ENCODE measurements around the gene PIK3C2G.

Gene PIK3C2G

GRCh38 chr12:18275981-18276380 is 14.7 kb downstream of the PIK3C2G start:
- FAIRE-seq = no peak

- no peak for FAIRE-seq
Observed at GRCh38 chr12:18277196-18277595, 15.9 kb downstream of the PIK3C2G start.

DNA sequence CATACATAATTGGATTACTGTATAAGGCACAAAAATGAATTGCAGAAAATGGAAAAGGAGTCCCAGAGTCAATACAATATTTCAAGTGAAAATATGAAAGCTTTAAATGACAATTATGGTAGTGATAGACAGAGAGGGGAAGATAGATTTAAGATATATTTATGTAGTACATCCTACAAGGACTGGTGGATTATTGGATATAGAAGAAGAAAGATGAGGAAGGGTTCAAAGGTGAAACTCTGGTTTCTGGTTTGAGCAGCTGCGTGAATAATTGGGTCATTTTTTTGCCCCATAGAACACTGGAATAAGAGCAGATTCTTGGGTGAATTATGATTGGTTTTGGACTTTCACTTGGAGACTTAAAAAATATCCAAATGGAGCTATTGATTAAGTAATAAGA is 19.4 kb downstream of the PIK3C2G start:
- FAIRE-seq = no peak

DNA sequence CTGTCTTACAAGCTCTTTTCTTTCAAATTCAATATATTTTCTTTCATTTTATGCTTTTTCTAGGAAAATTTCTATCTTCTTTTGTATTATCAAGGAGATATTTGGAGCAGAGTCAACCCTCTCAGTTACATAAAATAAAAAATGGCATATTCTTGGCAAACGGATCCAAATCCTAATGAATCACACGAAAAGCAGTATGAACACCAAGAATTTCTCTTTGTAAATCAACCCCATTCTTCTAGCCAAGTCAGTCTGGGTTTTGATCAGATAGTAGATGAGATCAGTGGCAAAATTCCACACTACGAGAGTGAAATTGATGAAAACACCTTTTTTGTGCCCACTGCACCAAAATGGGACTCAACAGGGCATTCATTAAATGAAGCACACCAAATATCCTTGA is 20.6 kb downstream of the PIK3C2G start:
- FAIRE-seq = no peak

GRCh38 chr12:18283831-18284230 is 22.5 kb downstream of the PIK3C2G start:
- no peak for FAIRE-seq

DNA sequence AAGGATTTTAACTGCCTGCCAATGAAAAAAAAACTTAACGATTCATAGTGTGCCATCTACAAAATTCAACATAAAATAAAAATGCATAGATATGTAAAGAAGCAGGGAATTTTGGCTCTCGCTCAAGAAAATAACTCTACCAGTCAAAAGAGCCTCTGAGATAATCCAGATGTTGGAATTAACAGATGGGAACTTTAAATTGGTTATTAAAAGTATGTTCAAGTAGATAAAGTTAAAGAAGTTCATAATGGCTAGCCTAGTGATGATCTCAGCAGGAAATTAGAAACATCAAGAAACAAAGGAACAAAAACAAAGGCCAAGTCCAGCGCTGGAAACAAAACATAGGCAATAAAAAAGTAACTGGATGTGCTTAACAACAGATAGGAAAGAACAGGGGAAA is 23.1 kb downstream of the PIK3C2G start:
- FAIRE-seq = no peak

DNA sequence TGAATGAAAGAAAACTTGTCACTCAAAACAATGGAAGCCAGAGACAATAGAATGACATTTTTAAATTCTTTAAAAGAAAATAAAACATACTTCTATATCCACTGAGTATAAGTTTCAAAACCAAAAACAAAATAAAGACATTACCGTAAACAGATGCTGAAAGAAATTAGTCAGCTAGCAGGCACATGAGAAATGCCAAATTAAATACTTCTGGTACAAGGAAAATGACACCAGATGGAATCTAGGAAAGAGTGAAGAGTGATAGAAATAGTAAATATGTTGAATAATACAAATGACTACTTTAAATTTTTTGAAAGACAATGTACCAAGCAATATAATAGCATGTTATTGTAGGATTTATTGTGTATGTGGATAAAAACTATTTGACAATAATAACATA is 23.8 kb downstream of the PIK3C2G start:
- FAIRE-seq = no peak

DNA sequence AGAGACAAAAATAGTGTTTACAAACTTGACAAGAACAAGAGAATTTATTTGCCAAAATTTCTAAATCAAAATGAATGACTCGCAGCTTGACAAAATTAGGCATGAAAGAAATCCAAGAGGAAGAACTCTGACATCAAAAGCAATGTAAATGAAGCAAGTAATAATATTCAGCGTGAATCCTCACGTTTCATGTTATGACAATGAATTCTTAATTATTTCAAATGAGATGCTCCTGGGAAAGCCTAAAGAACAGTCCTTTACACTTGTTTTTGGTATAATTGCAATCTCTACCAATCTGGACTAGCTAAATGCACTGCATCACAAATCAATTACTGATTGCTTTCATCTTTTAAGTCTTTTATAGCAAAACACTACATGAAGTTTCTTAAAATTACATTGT is 29.1 kb downstream of the PIK3C2G start:
- FAIRE-seq = no peak

- FAIRE-seq = peak; percentile 92
Observed at GRCh38 chr12:18294889-18295288, 33.6 kb downstream of the PIK3C2G start.

- peak; percentile 70 for FAIRE-seq
Observed at GRCh38 chr12:18296201-18296908, 35.0 kb downstream of the PIK3C2G start.

- no peak for FAIRE-seq
Observed at GRCh38 chr12:18296909-18297280, 35.6 kb downstream of the PIK3C2G start.

GRCh38 chr12:18297902-18298301 is 36.6 kb downstream of the PIK3C2G start:
- FAIRE-seq = no peak

DNA sequence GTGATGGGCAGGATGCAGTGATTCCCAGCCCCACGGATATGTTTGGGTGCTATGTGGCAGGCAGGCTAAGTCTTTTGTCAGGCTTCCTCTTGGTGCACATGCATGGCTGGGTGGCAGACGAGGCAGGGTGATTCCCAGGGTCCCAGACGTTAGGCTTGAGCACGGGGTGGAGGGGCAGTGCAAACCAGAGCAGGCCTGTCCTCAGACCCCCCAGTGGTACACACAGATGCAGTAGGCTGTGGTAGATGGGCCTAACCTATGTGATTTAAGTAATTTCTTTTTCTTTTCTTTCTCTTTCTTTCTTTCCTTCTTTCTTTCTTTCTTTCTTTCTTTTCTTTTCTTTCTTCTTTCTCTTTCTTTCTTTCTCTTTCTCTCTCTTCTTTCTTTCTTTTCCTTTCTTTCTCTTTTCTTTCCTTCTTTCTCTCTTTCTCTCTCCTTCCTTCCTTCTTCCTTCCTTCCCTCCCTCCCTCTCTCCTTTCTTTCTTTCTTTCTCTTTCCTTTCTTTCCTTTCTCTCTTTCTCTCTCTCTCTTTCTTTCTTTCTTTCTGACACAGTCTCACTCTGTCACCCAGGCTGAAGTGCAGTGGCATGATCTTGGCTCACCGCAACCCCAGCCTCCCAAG is 41.6 kb downstream of the PIK3C2G start:
- no peak for FAIRE-seq

- FAIRE-seq = no peak
Observed at GRCh38 chr12:18304609-18305008, 43.3 kb downstream of the PIK3C2G start.

DNA sequence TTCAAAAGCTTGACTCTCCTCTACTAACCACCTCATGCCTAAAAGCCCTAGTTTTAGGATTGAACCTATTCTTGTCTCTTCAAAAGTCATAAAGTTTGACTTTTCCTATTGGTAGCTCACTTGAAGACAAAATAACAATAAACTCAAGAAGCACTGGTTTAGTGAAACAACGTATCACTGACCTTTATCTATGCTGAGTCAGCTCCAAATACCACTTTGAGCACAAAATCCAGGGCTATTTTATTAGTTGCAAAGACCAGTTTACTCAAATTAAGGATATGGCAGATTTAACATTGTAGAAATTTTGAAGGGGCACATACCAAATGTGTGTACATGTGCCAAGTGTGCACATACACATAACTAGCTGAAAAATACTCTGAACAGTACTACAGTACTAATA is 45.0 kb downstream of the PIK3C2G start:
- FAIRE-seq = no peak

- no peak for FAIRE-seq
Observed at GRCh38 chr12:18313306-18313705, 52.0 kb downstream of the PIK3C2G start.

GRCh38 chr12:18320036-18320617 is 58.8 kb downstream of the PIK3C2G start:
- peak; percentile 82 for FAIRE-seq

GRCh38 chr12:18320976-18321375 is 59.7 kb downstream of the PIK3C2G start:
- no peak for FAIRE-seq

GRCh38 chr12:18323159-18323558 is 61.8 kb downstream of the PIK3C2G start:
- FAIRE-seq = no peak

DNA sequence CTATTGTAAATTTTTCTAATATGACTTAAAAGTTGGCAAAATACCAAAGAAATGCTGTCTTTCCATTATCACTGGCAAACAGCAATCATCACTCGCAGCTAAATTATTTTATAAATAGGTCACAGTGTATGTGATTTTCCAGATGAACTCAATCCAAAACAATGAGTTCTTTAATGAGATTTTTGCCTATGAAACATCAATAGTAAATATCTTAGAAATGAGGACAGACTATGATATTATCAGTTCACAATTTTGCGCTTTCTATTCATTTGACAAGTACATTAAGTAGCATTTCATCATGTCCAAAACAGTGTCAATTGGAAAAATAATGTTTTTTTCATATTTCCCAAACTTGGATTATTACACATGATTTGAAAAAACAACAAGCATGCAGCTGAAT is 65.7 kb downstream of the PIK3C2G start:
- no peak for FAIRE-seq

GRCh38 chr12:18332173-18332572 is 70.9 kb downstream of the PIK3C2G start:
- FAIRE-seq = no peak

- peak; percentile 11 for FAIRE-seq
Observed at GRCh38 chr12:18339633-18340032, 78.3 kb downstream of the PIK3C2G start.

DNA sequence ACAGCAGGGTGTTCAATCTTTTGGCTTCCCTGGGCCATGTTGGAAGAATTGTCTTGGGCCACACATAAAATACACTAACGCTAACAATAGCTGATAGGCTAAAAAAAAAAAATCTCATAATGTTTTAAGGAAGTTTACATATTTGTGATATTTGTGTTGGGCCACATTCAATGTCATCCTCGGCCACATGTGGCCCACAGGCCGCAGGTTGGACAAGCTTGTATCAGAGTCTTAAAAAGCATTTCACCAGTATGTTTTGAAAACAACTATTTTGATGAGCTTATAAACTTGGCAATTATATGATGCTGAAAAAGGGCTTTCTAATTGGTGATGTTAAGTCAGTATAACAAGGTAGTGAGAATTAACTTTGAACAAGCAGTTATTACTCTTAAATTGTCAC is 78.9 kb downstream of the PIK3C2G start:
- FAIRE-seq = no peak

- FAIRE-seq = no peak
Observed at GRCh38 chr12:18340786-18341185, 79.5 kb downstream of the PIK3C2G start.

- no peak for FAIRE-seq
Observed at GRCh38 chr12:18343708-18344107, 82.4 kb downstream of the PIK3C2G start.

All from A204.1 (cell line).